ENCODE results near the gene ANKRD33B.

ANKRD33B gene

DNA sequence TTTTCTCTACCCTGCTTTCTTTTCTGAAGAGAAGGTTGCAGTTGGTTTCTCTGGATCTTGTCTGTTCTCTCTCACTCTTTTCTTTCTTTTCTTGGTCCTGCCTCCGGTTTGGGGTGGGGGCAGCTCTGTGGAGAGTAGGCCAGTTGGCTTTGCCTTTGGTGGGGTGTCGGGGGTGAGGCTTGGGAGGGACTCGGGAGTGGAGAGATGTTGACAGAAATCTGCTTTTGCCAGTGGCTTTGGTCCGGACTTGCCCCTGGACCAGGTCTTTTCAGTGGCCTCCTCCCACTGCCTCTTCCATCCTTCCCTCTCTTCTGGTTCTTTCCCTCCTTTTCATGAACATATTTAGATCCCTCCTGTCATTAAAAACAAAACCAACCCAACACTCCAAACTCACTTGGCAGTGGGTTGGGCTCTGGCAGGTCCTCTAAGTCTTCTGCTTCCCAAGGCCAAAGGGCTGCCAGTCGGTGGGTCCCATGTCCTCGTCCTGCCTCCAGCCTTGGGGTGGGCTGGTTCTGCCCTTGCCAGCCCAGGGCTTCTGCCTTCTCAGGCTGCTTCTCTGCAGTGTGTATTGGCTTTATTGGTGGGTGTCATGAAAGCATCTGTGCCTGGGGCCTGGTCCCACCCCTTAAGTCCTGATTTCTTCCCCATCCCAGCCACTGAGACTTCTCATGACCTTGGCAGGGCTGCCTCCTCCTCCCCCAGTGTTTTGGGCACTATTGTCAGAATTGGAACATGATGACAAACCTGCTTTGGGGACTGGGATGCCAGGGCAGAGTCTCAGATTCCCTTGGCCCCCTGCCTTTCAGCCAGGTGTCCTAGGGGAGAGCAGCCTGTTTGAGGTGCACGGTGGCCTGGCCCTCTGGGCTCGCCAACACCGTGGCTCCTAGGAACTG is 16.9 kb downstream of the ANKRD33B start:
- Histone ChIP-seq H3K9me3 (ENCODE audit: control insufficient read depth in 2 of 2, low read length in 2 of 2) (no peaks in the 10 kb centered on the region), H3K9ac (ENCODE audit: low read length in 2 of 2) (no peak overlapping the region), H3K4me1 (ENCODE audit: control insufficient read depth, insufficient read depth, low read length) (peaks cover 8% of the 10 kb centered on the region), H3K4me3 (ENCODE audit: low read length in 2 of 2) (no peak overlapping the region), H3K36me3 (ENCODE audit: control insufficient read depth in 2 of 2, insufficient read depth in 2 of 2, low read length in 2 of 2) (no peaks in the 10 kb centered on the region), H3K27me3 (ENCODE audit: control insufficient read depth in 1 of 2, insufficient read depth in 2 of 2, low read length in 2 of 2) (no peaks in the 10 kb centered on the region), H3K27ac (ENCODE audit: low read length) (no peak overlapping the region)

DNA sequence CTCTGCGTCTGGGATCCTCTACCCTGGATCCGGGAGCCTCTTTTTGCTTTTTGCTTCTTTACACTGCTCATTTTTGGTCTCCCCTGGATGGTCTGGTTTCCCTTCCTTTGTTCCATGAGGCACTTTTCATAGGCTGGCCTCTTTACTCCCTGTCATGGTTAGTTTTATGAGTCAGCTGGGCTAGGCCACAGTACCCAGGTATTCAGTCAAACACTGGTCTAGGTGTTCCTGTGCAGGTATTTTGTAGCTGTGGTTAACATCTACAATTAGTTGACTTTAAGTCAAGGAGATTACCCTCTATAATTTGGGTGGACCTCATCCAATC is 17.5 kb downstream of the ANKRD33B start:
- Histone ChIP-seq H3K9me3 (ENCODE audit: control insufficient read depth in 2 of 2, low read length in 2 of 2) (no peaks in the 10 kb centered on the region), H3K4me1 (ENCODE audit: control insufficient read depth, insufficient read depth, low read length) (peaks cover 8% of the 10 kb centered on the region), H3K27me3 (ENCODE audit: control insufficient read depth in 1 of 2, insufficient read depth in 2 of 2, low read length in 2 of 2) (no peaks in the 10 kb centered on the region), H3K9ac (ENCODE audit: low read length in 2 of 2) (no peak overlapping the region), H3K36me3 (ENCODE audit: control insufficient read depth in 2 of 2, insufficient read depth in 2 of 2, low read length in 2 of 2) (no peaks in the 10 kb centered on the region), H3K4me3 (ENCODE audit: low read length in 2 of 2) (no peak overlapping the region), H3K27ac (ENCODE audit: low read length) (no peak overlapping the region)

DNA sequence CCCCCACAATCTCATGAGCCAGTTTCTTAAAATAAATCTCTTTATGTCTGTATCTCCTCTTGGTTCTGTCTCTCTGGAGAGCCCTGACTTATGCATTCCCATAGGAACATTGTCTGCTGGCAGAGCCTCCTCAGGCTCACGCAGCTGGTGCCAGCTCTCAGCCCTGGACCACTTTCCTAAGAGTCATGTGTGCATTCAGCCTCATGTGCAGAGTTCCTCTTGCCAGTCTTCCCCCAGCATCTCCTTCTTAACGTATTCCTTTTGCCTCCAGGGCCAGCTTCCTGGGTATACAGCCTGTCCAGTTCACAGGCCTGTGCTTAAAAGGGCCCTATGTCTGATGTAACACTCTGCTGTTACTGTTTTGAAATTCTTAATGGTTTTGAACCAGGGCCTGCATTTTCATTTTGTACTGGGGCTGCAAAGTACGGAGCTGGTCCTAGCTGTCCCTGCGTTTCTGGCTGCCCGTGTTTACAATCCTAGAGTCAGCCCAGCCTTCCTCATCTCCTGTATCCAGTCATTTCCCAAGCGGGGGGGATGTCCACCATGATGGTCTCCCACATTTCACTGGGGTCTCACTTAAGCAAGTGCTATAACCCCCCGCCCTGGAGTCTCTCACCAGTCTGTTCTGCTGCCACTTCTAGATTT is 18.1 kb downstream of the ANKRD33B start:
- Histone ChIP-seq H3K27ac (ENCODE audit: low read length) (no peak overlapping the region), H3K9ac (ENCODE audit: low read length in 2 of 2) (no peak overlapping the region), H3K36me3 (ENCODE audit: control insufficient read depth in 2 of 2, insufficient read depth in 2 of 2, low read length in 2 of 2) (no peaks in the 10 kb centered on the region), H3K4me3 (ENCODE audit: low read length in 2 of 2) (no peak overlapping the region), H3K4me1 (ENCODE audit: control insufficient read depth, insufficient read depth, low read length) (peaks cover 8% of the 10 kb centered on the region), H3K9me3 (ENCODE audit: control insufficient read depth in 2 of 2, low read length in 2 of 2) (no peaks in the 10 kb centered on the region), H3K27me3 (ENCODE audit: control insufficient read depth in 1 of 2, insufficient read depth in 2 of 2, low read length in 2 of 2) (no peaks in the 10 kb centered on the region)

DNA sequence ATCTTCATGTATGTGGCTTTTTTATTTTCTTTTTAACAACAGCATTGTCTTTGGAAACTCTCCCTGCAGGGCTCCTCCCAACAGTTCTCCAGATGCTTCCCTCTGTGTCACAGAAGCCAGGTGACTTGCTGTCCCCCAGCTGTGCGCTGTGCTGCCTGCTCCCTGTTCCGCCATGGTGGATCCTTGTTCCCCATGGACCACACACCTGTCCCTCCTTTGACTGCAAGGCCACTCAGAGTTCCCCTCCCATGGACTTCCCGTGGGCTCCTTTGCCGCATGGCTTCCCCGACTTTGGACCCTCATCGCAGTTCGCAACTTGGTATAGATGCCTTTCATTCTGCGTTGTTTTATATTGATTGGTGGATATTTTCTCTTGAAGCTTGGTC is 18.6 kb downstream of the ANKRD33B start:
- H3K36me3 ChIP-seq (ENCODE audit: control insufficient read depth in 2 of 2, insufficient read depth in 2 of 2, low read length in 2 of 2), result no peaks in the 10 kb centered on the region
- H3K27ac ChIP-seq (ENCODE audit: low read length), result no peak overlapping the region

DNA sequence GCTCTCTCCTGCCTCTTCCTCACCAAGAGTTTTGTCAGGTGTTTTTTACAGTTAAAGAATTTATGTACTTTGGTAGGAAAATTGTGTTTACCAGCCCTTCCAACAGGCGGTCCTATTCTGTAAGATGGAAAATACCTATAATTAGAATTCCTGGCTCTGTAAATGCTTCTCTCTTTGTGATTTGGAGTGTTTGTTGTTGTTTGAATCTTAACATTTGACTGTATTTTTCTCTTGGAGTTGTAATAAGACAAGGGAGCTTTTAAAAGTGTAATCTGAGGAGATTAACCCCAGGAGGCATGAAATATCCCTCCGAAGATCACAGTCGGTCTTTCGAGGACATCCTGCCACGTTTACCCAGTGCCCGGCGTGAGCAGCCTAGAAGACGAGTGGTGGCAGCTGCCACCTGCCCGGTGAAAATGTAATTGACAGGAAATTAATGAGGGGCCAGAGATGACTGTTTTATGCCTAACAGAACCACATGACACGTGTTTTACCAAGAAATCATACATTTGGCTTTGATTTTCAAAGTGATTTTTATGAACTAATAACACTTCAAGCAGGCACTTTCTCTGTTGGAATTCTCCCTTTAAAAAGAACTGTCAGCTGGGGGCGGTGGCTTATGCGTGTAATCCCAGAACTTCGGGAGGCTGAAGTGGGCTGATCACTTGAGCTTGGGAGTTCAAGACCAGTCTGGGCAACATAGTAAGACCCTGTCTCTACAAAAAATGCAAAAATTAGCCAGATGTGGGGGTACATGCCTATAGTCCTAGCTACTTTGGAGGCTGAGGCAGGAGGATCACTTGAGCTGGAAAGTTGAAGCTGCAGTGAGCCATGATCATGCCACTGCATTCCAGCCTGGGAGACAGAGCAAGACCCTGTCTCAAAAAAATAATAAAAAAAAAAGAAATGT is 20.0 kb downstream of the ANKRD33B start:
- H3K9ac ChIP-seq (ENCODE audit: low read length in 2 of 2), result no peak overlapping the region
- no peak overlapping the region for H3K27ac ChIP-seq (ENCODE audit: low read length)
- no peaks in the 10 kb centered on the region for H3K36me3 ChIP-seq (ENCODE audit: control insufficient read depth in 2 of 2, insufficient read depth in 2 of 2, low read length in 2 of 2)
- no peaks in the 10 kb centered on the region for H3K9me3 ChIP-seq (ENCODE audit: control insufficient read depth in 2 of 2, low read length in 2 of 2)
- no peak overlapping the region for H3K4me3 ChIP-seq (ENCODE audit: low read length in 2 of 2)
- H3K4me1 ChIP-seq (ENCODE audit: control insufficient read depth, insufficient read depth, low read length), result no peaks in the 10 kb centered on the region
- no peaks in the 10 kb centered on the region for H3K27me3 ChIP-seq (ENCODE audit: control insufficient read depth in 1 of 2, insufficient read depth in 2 of 2, low read length in 2 of 2)

More for the DNA sequence above, 18.6 kb downstream of the ANKRD33B start:
- Histone ChIP-seq H3K4me3 (ENCODE audit: low read length in 2 of 2) (no peak overlapping the region), H3K9me3 (ENCODE audit: control insufficient read depth in 2 of 2, low read length in 2 of 2) (no peaks in the 10 kb centered on the region), H3K27me3 (ENCODE audit: control insufficient read depth in 1 of 2, insufficient read depth in 2 of 2, low read length in 2 of 2) (no peaks in the 10 kb centered on the region), H3K9ac (ENCODE audit: low read length in 2 of 2) (no peak overlapping the region), H3K4me1 (ENCODE audit: control insufficient read depth, insufficient read depth, low read length) (peaks cover 7% of the 10 kb centered on the region)

DNA sequence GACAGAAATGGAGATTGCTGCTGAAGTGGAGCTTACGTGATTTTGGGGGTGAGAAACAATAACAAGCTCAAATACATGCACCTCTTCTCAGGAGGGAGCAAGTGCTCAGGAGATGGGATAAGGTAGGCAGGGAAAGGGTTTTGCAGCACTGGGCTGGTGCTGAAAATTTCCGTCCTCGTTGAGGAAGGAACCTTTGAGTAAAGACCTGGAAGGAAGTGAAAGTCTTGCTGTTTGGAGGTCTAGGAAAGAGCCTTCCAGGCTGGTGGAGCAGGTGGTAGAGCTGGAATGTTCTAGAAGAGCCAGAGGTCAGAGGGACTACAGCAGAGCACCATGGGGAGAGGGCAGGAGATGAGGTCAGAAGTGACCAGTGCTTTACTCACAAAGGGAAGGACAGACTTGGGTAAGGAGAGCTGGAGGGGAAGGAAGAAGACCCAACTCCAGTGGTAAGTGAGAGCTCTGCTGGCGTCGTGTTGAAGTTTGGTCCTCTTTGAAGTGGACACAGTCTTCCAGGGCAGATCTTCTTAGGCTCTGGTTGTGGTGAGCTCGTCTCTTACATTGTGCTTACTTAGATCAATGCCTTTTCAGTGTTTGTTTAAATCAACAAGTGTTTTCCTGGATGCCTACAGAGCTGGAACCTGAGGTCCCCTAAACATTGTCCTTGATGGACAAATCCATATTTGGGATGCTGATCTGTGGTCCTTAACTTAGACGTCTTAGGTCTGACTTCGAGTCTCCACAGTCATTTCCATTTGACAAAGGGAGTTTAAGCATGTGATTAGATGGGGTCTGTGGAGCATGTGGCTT is 21.0 kb downstream of the ANKRD33B start:
- H3K27me3 ChIP-seq (ENCODE audit: control insufficient read depth in 1 of 2, insufficient read depth in 2 of 2, low read length in 2 of 2), result no peaks in the 10 kb centered on the region
- no peak overlapping the region for H3K27ac ChIP-seq (ENCODE audit: low read length)
- no peaks in the 10 kb centered on the region for H3K36me3 ChIP-seq (ENCODE audit: control insufficient read depth in 2 of 2, insufficient read depth in 2 of 2, low read length in 2 of 2)
- H3K9ac ChIP-seq (ENCODE audit: low read length in 2 of 2), result no peak overlapping the region
- H3K9me3 ChIP-seq (ENCODE audit: control insufficient read depth in 2 of 2, low read length in 2 of 2), result no peaks in the 10 kb centered on the region
- no peaks in the 10 kb centered on the region for H3K4me1 ChIP-seq (ENCODE audit: control insufficient read depth, insufficient read depth, low read length)
- no peak overlapping the region for H3K4me3 ChIP-seq (ENCODE audit: low read length in 2 of 2)

DNA sequence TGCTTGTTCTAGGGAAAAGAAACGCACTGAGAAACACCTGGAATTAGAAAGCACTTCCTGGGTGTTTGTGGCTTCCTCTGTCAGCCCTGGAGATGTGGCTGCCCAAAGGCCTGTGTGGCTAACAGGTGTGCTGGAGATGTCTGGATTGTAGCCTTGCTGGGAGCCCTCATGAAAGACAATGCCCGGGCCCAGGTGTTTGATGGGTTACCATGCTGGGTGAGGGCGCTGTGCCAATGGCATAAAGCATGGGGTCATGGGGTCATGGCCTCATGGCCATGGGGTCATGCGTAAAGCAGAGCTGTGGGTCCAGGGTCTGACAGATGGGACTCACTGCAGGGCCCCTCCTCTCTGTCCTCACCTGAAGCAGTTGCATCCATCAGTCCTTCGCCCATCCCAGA is 21.6 kb downstream of the ANKRD33B start:
- no peaks in the 10 kb centered on the region for H3K9me3 ChIP-seq (ENCODE audit: control insufficient read depth in 2 of 2, low read length in 2 of 2)
- no peak overlapping the region for H3K4me3 ChIP-seq (ENCODE audit: low read length in 2 of 2)
- H3K4me1 ChIP-seq (ENCODE audit: control insufficient read depth, insufficient read depth, low read length), result no peaks in the 10 kb centered on the region
- no peak overlapping the region for H3K27ac ChIP-seq (ENCODE audit: low read length)
- no peaks in the 10 kb centered on the region for H3K27me3 ChIP-seq (ENCODE audit: control insufficient read depth in 1 of 2, insufficient read depth in 2 of 2, low read length in 2 of 2)
- no peaks in the 10 kb centered on the region for H3K36me3 ChIP-seq (ENCODE audit: control insufficient read depth in 2 of 2, insufficient read depth in 2 of 2, low read length in 2 of 2)
- H3K9ac ChIP-seq (ENCODE audit: low read length in 2 of 2), result no peak overlapping the region

DNA sequence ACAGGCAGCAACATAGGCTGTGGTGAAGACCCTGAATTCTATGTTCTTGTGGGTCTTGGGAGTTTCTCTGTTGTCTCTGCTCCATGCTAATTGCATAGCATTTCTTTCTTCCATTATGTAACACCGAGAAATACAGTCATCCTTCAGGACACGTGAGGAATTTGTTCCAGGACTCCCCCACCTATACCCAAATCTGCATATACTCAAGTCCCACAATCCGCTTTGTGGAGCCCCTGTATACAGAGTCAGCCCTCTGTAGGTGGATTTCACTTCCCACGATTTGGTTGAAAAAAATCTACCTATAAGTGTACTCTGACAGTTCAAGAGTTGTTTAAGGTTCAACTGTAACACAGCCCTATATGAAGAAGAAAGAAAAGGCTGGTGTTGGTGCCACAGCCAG is 22.1 kb downstream of the ANKRD33B start:
- Histone ChIP-seq H3K9me3 (ENCODE audit: control insufficient read depth in 2 of 2, low read length in 2 of 2) (no peaks in the 10 kb centered on the region), H3K36me3 (ENCODE audit: control insufficient read depth in 2 of 2, insufficient read depth in 2 of 2, low read length in 2 of 2) (no peaks in the 10 kb centered on the region), H3K4me3 (ENCODE audit: low read length in 2 of 2) (no peak overlapping the region), H3K27ac (ENCODE audit: low read length) (no peak overlapping the region), H3K27me3 (ENCODE audit: control insufficient read depth in 1 of 2, insufficient read depth in 2 of 2, low read length in 2 of 2) (no peaks in the 10 kb centered on the region), H3K9ac (ENCODE audit: low read length in 2 of 2) (no peak overlapping the region), H3K4me1 (ENCODE audit: control insufficient read depth, insufficient read depth, low read length) (no peaks in the 10 kb centered on the region)

DNA sequence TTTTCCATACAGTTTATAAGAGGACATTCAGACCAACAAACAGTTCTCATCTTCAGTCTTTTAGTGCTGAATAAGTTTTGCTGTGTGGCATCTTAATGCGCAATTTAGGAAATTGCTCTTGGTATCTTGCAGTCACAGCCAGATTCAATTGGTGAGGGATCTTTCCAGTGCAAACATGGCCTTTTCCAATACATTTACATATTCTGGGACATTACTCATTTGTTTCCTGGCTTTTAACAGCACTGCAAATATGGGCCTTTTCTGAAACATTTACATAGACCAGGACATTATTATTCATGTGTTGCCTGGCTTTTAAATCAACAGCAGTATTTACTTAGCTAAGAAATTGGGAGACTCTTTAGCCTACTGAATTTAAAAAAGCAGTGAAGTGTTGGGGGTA is 22.7 kb downstream of the ANKRD33B start:
- Histone ChIP-seq H3K4me1 (ENCODE audit: control insufficient read depth, insufficient read depth, low read length) (no peaks in the 10 kb centered on the region), H3K9me3 (ENCODE audit: control insufficient read depth in 2 of 2, low read length in 2 of 2) (no peaks in the 10 kb centered on the region), H3K27ac (ENCODE audit: low read length) (no peak overlapping the region), H3K4me3 (ENCODE audit: low read length in 2 of 2) (no peak overlapping the region), H3K27me3 (ENCODE audit: control insufficient read depth in 1 of 2, insufficient read depth in 2 of 2, low read length in 2 of 2) (no peaks in the 10 kb centered on the region), H3K9ac (ENCODE audit: low read length in 2 of 2) (no peak overlapping the region), H3K36me3 (ENCODE audit: control insufficient read depth in 2 of 2, insufficient read depth in 2 of 2, low read length in 2 of 2) (no peaks in the 10 kb centered on the region)

DNA sequence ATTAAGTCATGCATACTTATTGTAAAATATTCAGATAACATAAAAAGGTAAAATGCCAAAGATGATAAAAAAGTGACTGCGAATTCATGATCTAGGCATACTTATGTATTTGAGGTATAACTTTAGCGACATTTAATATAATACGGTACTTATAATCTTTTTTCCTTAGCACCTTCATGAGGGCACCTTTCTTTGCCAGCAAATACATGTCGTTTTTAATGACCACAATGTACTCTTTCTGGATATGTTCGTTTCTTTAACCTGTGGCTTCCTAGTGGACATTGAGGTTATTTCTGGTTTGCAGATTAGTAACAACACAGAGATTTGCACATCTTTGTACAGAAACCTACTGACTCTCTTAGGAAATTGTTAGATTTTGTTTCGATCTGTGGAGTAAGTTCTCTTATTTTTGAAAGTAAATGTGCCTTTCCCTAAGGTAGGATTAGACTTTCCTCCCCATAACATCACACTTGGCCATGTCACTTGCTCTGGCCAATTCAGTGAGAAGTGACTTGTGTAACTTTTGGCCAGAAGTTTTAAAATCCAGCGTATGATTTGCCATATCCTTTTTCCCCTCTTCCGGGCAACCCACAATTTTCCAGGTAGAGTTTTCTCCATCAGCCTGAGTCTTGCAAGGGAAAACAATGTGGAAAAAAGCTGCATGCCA is 24.4 kb downstream of the ANKRD33B start:
- H3K27me3 ChIP-seq (ENCODE audit: control insufficient read depth in 1 of 2, insufficient read depth in 2 of 2, low read length in 2 of 2), result no peaks in the 10 kb centered on the region
- H3K36me3 ChIP-seq (ENCODE audit: control insufficient read depth in 2 of 2, insufficient read depth in 2 of 2, low read length in 2 of 2), result no peaks in the 10 kb centered on the region
- no peaks in the 10 kb centered on the region for H3K4me1 ChIP-seq (ENCODE audit: control insufficient read depth, insufficient read depth, low read length)
- H3K27ac ChIP-seq (ENCODE audit: low read length), result no peak overlapping the region
- H3K9me3 ChIP-seq (ENCODE audit: control insufficient read depth in 2 of 2, low read length in 2 of 2), result no peaks in the 10 kb centered on the region
- no peak overlapping the region for H3K4me3 ChIP-seq (ENCODE audit: low read length in 2 of 2)
- H3K9ac ChIP-seq (ENCODE audit: low read length in 2 of 2), result no peak overlapping the region
